Measurements from ENCODE around the gene ATAD3C. TPM values are rescaled to one million over a fixed set of nuclear protein-coding genes. Genes with fewer than 3 reads are reported as not detected.
A peak's percentile ranks its signal among the peaks of the same experiment; 100 is the strongest.
"Not testable (repeated sequence)": the region's sequence is repeated elsewhere in the genome, so short reads cannot be mapped to it uniquely, and the experiment has no call there.

Gene ATAD3C
- total and polyA plus RNA-seq, 2 of the 4 experiments (the other 2 are of a cell fraction), result not detected

DNA sequence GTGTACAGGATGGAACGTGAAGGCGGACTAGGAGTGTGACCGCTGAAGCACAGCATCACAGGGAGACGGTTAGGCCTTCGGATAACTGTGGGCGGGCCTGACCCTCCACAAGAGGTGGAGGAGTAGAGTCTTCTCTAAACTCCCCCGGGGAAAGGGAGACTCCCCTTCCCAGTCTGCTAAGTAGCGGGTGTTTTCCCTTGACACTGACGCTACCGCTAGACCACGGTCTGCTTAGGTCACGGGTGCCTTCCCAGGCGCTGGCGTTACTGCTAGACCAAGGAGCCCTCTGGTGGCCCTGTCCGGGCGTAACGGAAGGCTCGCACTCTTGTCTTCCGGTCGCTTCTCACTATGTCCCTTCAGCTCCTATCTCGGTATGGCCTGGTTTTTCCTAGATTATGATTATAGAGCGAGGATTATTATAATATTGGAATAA, 55.9 kb downstream of the ATAD3C start:
- H2AFZ ChIP-seq (replicated peaks; ENCODE audit: low read length, poor library complexity); H3K79me1 ChIP-seq (ENCODE audit: low read depth in 1 of 2, low read length in 2 of 2); POLR2A ChIA-PET (ENCODE audit: unreplicated experiment); H2AK9ac ChIP-seq (replicated peaks; ENCODE audit: low read depth, low read length, poor library complexity); intact Hi-C loops (cut with micrococcal nuclease); H3K56ac ChIP-seq (ENCODE audit: extremely low read depth, insufficient read depth, low read length); H3K14ac ChIP-seq (replicated peaks; ENCODE audit: low read depth, low read length); H2AK5ac ChIP-seq (ENCODE audit: low read depth, low read length); DNase-seq; H3K18ac ChIP-seq (ENCODE audit: low read depth, low read length); H3K27me3 ChIP-seq (ENCODE audit: control insufficient read depth, insufficient read depth, low read length); H3K4me1 ChIP-seq (ENCODE audit: control insufficient read depth, insufficient read depth, low read length); dilution Hi-C loops (cut with HindIII; ENCODE audit: low sequenced_read_pairs, unreplicated experiment); H3K23ac ChIP-seq (ENCODE audit: low read depth, low read length); in situ Hi-C loops (cut with MboI; ENCODE audit: low sequenced_read_pairs); H2BK20ac ChIP-seq (ENCODE audit: low read depth, low read length); CTCF ChIA-PET; H2BK120ac ChIP-seq (ENCODE audit: low read depth, low read length); H4K91ac ChIP-seq (ENCODE audit: insufficient read depth, low read depth, low read length); H2BK5ac ChIP-seq (ENCODE audit: low read depth, low read length, poor library complexity, severe bottlenecking); H3K36me3 ChIP-seq (ENCODE audit: control insufficient read depth, insufficient read depth, low read length); H3K27ac ChIP-seq (ENCODE audit: insufficient read depth, low read length); H3K9me1 ChIP-seq (ENCODE audit: insufficient read depth, low read length); H3K9me3 ChIP-seq (ENCODE audit: control insufficient read depth, insufficient read depth, low read length); H3K4ac ChIP-seq (ENCODE audit: low read depth, low read length); H4K20me1 ChIP-seq (ENCODE audit: insufficient read depth, low read length); BruUV-seq (replicated peaks); H2BK15ac ChIP-seq (ENCODE audit: low read depth, low read length); H3K4me2 ChIP-seq (ENCODE audit: low read depth, low read length); H3K9ac ChIP-seq (ENCODE audit: low read depth, low read length); H3K4me3 ChIP-seq (ENCODE audit: insufficient read depth, low read depth, low read length): not testable (repeated sequence)
- TF ChIP-seq, protein P1, sequence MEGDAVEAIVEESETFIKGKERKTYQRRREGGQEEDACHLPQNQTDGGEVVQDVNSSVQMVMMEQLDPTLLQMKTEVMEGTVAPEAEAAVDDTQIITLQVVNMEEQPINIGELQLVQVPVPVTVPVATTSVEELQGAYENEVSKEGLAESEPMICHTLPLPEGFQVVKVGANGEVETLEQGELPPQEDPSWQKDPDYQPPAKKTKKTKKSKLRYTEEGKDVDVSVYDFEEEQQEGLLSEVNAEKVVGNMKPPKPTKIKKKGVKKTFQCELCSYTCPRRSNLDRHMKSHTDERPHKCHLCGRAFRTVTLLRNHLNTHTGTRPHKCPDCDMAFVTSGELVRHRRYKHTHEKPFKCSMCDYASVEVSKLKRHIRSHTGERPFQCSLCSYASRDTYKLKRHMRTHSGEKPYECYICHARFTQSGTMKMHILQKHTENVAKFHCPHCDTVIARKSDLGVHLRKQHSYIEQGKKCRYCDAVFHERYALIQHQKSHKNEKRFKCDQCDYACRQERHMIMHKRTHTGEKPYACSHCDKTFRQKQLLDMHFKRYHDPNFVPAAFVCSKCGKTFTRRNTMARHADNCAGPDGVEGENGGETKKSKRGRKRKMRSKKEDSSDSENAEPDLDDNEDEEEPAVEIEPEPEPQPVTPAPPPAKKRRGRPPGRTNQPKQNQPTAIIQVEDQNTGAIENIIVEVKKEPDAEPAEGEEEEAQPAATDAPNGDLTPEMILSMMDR (conservative IDR thresholded peaks at IDR 0.05; ENCODE audit: low read depth, low read length), result 0 out of 2 replicates have a peak, but pooled peaks have one; percentile 13
- no CpG with 5 or more reads among the region's 22 CpGs for WGBS, 2 experiments (ENCODE audit: extremely low coverage in 2 of 2, insufficient read length in 1 of 2)
- Histone ChIP-seq H4K5ac (ENCODE audit: low read depth, low read length) (peak overlapping the region; percentile 39; the same call in 1 of the 2 replicates), H4K8ac (ENCODE audit: low read depth in 2 of 2, low read length in 2 of 2) (peak overlapping the region; percentile 42 to 88; a peak in 2 of 4 replicates)
- peak; percentile 87 for ATAC-seq (ENCODE audit: low read depth)

DNA sequence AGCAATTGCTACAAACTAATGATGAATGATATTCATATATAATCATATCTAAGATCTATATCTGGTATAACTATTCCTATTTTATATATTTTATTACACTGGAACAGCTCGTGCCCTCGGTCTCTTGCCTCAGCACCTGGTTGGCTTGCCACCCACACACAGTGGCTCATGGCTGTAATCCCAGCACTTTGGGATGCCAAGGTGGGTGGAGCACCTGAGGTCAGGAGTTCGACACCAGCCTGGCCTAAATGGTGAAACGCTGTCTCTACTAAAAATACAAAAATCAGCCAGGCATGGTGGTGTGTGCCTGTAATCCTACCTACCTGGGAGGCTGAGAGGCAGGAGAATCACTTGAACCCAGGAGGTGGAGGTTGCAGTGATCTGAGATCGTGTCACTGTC, 56.3 kb downstream of the ATAD3C start:
- H3K9me1 ChIP-seq (ENCODE audit: insufficient read depth, low read length); H4K91ac ChIP-seq (ENCODE audit: insufficient read depth, low read depth, low read length); dilution Hi-C loops (cut with HindIII; ENCODE audit: low sequenced_read_pairs, unreplicated experiment); H4K20me1 ChIP-seq (ENCODE audit: insufficient read depth, low read length); CTCF ChIA-PET; H3K23ac ChIP-seq (ENCODE audit: low read depth, low read length); H3K4me1 ChIP-seq (ENCODE audit: control insufficient read depth, insufficient read depth, low read length); H2BK20ac ChIP-seq (ENCODE audit: low read depth, low read length); H3K27me3 ChIP-seq (ENCODE audit: control insufficient read depth, insufficient read depth, low read length); H2BK15ac ChIP-seq (ENCODE audit: low read depth, low read length); intact Hi-C loops (cut with micrococcal nuclease); H2AFZ ChIP-seq (replicated peaks; ENCODE audit: low read length, poor library complexity); BruUV-seq (replicated peaks); H3K14ac ChIP-seq (replicated peaks; ENCODE audit: low read depth, low read length); H2BK120ac ChIP-seq (ENCODE audit: low read depth, low read length); H3K36me3 ChIP-seq (ENCODE audit: control insufficient read depth, insufficient read depth, low read length); H3K4me2 ChIP-seq (ENCODE audit: low read depth, low read length); H3K4ac ChIP-seq (ENCODE audit: low read depth, low read length); H3K56ac ChIP-seq (ENCODE audit: extremely low read depth, insufficient read depth, low read length); H3K18ac ChIP-seq (ENCODE audit: low read depth, low read length); in situ Hi-C loops (cut with MboI; ENCODE audit: low sequenced_read_pairs); H2AK9ac ChIP-seq (replicated peaks; ENCODE audit: low read depth, low read length, poor library complexity); DNase-seq; H2BK5ac ChIP-seq (ENCODE audit: low read depth, low read length, poor library complexity, severe bottlenecking); H3K79me1 ChIP-seq (ENCODE audit: low read depth in 1 of 2, low read length in 2 of 2); H3K9ac ChIP-seq (ENCODE audit: low read depth, low read length); H3K4me3 ChIP-seq (ENCODE audit: insufficient read depth, low read depth, low read length); POLR2A ChIA-PET (ENCODE audit: unreplicated experiment); H3K27ac ChIP-seq (ENCODE audit: insufficient read depth, low read length); H3K9me3 ChIP-seq (ENCODE audit: control insufficient read depth, insufficient read depth, low read length); ATAC-seq (ENCODE audit: low read depth); H2AK5ac ChIP-seq (ENCODE audit: low read depth, low read length): not testable (repeated sequence)
- WGBS, 2 experiments (ENCODE audit: extremely low coverage in 2 of 2, insufficient read length in 1 of 2), result no CpG with 5 or more reads among the region's 5 CpGs
- H4K5ac ChIP-seq (ENCODE audit: low read depth, low read length), result peak overlapping the region; percentile 49; the same call in 1 of the 2 replicates
- H4K8ac ChIP-seq (ENCODE audit: low read depth in 2 of 2, low read length in 2 of 2), result peak overlapping the region; percentile 52 to 88; a peak in 2 of 4 replicates
